K562 (cell line): ENCODE results near the gene FBXO11. TPM values are rescaled to one million over a fixed set of nuclear protein-coding genes. Genes with fewer than 3 reads are reported as not detected.

ENCODE experiments used
- ASH1L ChIP-seq: fragments of 450-650 bp; IDR thresholded peaks from 2 replicates; pipeline ENCODE4 v1.6.1; 2018; ENCODE audit warnings: borderline replicate concordance, mild to moderate bottlenecking, low read depth; ENCODE audit not compliant: partially characterized antibody
- BACH1 ChIP-seq: fragments of 200-800 bp; sonication (Bioruptor generic); IDR thresholded peaks from 2 replicates; pipeline ENCODE4 v1.6.1; 2016; ENCODE audit warnings: missing genetic modification characterization, missing compliant biosample characterization
- BRD9 ChIP-seq: fragments of 450-650 bp; IDR thresholded peaks from 2 replicates; pipeline ENCODE4 v1.6.1; 2018; ENCODE audit warnings: low read depth; ENCODE audit not compliant: partially characterized antibody
- CCNT2 ChIP-seq: IDR thresholded peaks from 2 replicates; pipeline ENCODE4 v1.6.1; 2011; ENCODE audit warnings: borderline replicate concordance, low read depth, mild to moderate bottlenecking, moderate library complexity, mixed read lengths, low read length; ENCODE audit not compliant: insufficient read length; ENCODE audit errors: extremely low read depth
- CEBPB ChIP-seq: fragments of 450-650 bp; IDR thresholded peaks from 2 replicates; pipeline ENCODE4 v1.6.1; 2016; ENCODE audit warnings: missing genetic modification characterization, missing compliant biosample characterization
- DIDO1 ChIP-seq: fragments of 450-650 bp; IDR thresholded peaks from 2 replicates; pipeline ENCODE4 v1.6.1; 2016; ENCODE audit warnings: low read depth, missing biosample characterization, missing genetic modification characterization
- GTF2E2 ChIP-seq: fragments of 200-800 bp; sonication (Bioruptor generic); IDR thresholded peaks from 2 replicates; pipeline ENCODE4 v1.6.1; 2016; ENCODE audit warnings: missing genetic modification characterization, missing compliant biosample characterization
- KAT2B ChIP-seq: IDR thresholded peaks from one replicate; pipeline ENCODE4 v1.6.1; 2012; ENCODE audit warnings: low read depth, mild to moderate bottlenecking, control low read depth, inconsistent platforms, low read length, moderate library complexity
- KAT8 ChIP-seq: fragments of 450-650 bp; IDR thresholded peaks from 2 replicates; pipeline ENCODE4 v1.6.1; 2016; ENCODE audit warnings: low read depth, mild to moderate bottlenecking
- MAZ ChIP-seq, 2 experiments: fragments of 450-650 bp in 1 of 2; sonication (generic) in 1 of 2; formaldehyde crosslinking; IDR thresholded peaks in 1 of 2; conservative IDR thresholded peaks in 1 of 2; 2 replicates each; pipeline versions ENCODE4 v1.4.0 to v1.5.0; 2020; ENCODE audit warnings: mild to moderate bottlenecking in 1 of 2, missing genetic modification reagents in 1 of 2
- NFATC3 ChIP-seq: fragments of 450-650 bp; IDR thresholded peaks from 2 replicates; pipeline ENCODE4 v1.6.1; 2017; ENCODE audit warnings: mild to moderate bottlenecking
- NFIC ChIP-seq: fragments of 450-650 bp; IDR thresholded peaks from 2 replicates; pipeline ENCODE4 v1.6.1; 2017; ENCODE audit warnings: mild to moderate bottlenecking, inconsistent platforms
- NR2C1 ChIP-seq, 2 experiments: fragments of 450-650 bp; IDR thresholded peaks; 2 replicates each; pipeline ENCODE4 v1.6.1; 2017; ENCODE audit warnings: mild to moderate bottlenecking in 2 of 2, antibody characterized with exemption in 1 of 2, inconsistent platforms in 1 of 2, missing compliant biosample characterization in 1 of 2, missing genetic modification characterization in 1 of 2
- RBFOX2 ChIP-seq: fragments of 200-400 bp; formaldehyde crosslinking; IDR thresholded peaks from 2 replicates; pipeline ENCODE4 v1.6.1; 2017; ENCODE audit warnings: low read depth, mild to moderate bottlenecking, low read length, moderate library complexity
- SP1 ChIP-seq: sonication (generic); formaldehyde crosslinking; IDR thresholded peaks from 2 replicates; pipeline ENCODE4 v1.8.1; 2022; ENCODE audit warnings: mild to moderate bottlenecking, missing genetic modification reagents
- STAT5A ChIP-seq: IDR thresholded peaks from 2 replicates; pipeline ENCODE4 v1.6.1; 2012; ENCODE audit warnings: low read length, inconsistent platforms, borderline replicate concordance
- TAF1 ChIP-seq: IDR thresholded peaks from 2 replicates; pipeline ENCODE4 v1.6.1; 2011; ENCODE audit warnings: mild to moderate bottlenecking, low read length, moderate library complexity; ENCODE audit not compliant: insufficient read depth, control insufficient read depth, severe bottlenecking; ENCODE audit errors: extremely low read depth
- ZNF239 ChIP-seq: fragments of 250-450 bp; sonication (Bioruptor Pico); IDR thresholded peaks from 2 replicates; pipeline ENCODE4 v1.4.0; 2020; ENCODE audit warnings: mild to moderate bottlenecking
- ZNF436 ChIP-seq: fragments of 250-450, 450-650 bp; sonication (Bioruptor Pico); formaldehyde crosslinking; IDR thresholded peaks from 2 replicates; pipeline ENCODE4 v1.7.0; 2020; ENCODE audit warnings: mild to moderate bottlenecking
- ZNF740 ChIP-seq, 3 experiments: fragments of 200-800 bp in 1 of 3; sonication (Bioruptor generic) in 1 of 3; sonication (generic) in 1 of 3; formaldehyde crosslinking in 1 of 3; IDR thresholded peaks; 2 replicates each; pipeline versions ENCODE4 v1.6.1 to v1.8.0; 2016 to 2022; ENCODE audit warnings: mild to moderate bottlenecking in 2 of 3, missing compliant biosample characterization in 2 of 3, missing genetic modification characterization in 2 of 3, missing genetic modification reagents in 1 of 3
- ZNF766 ChIP-seq: fragments of 200-800 bp; sonication (Bioruptor generic); conservative IDR thresholded peaks from 2 replicates; pipeline ENCODE4 v1.6.1; 2016; ENCODE audit warnings: missing genetic modification characterization, missing compliant biosample characterization
- polyA plus RNA-seq, 8 experiments: library from polyadenylated mRNA; depleted of rRNA in 4 of 8; stranded (reverse) in 5 of 8; unstranded in 3 of 8; fragments of >200 nt; fragmentation: Nextera tagmentation in 2 of 8; fragmentation: Illumina TruSeq in 1 of 8; extraction: Ambion mirVana in 2 of 8; extraction: Trizol in 1 of 8; gene quantifications; 2 replicates each; pipeline versions ENCODE4 v1.2.1 to v1.2.3, GENCODE V29; 2011 to 2014; ENCODE audit warnings: inconsistent platforms in 1 of 8, missing spikeins in 1 of 8
- total RNA-seq, 7 experiments: library from RNA; depleted of rRNA in 6 of 7; stranded (reverse); fragments of >200 nt in 6 of 7; fragmentation: Illumina TruSeq in 2 of 7; extraction: Trizol in 2 of 7; gene quantifications; 2 replicates each; pipeline versions ENCODE4 v1.2.1 to v1.2.3, GENCODE V29; 2011 to 2021; ENCODE audit warnings: low replicate concordance in 1 of 7

The FBXO11 gene
- total and polyA plus RNA-seq, 9 of the 15 experiments (the other 6 are each of a cell fraction or from before 2014, with no cell fraction given), result 8.8 to 44.5 (median 24.1) TPM

- no peak for TF ChIP-seq CCNT2
- TF ChIP-seq ZNF740 (CRISPR knock-in tag; IDR thresholded peaks at IDR 0.05), result no peak
- TF ChIP-seq ZNF740 (tag; IDR thresholded peaks at IDR 0.05), result 0 out of 4 replicates have a peak, but pooled peaks of 1 of the 2 experiments have one; percentile 29
- TF ChIP-seq GTF2E2 (tag), result no peak
- no peak for TF ChIP-seq ZNF766 (CRISPR knock-in tag)
- no peak for TF ChIP-seq NFIC
- TF ChIP-seq MAZ (CRISPR knock-in tag; conservative IDR thresholded peaks at IDR 0.05 in 1 of 2, IDR thresholded peaks at IDR 0.05 in 1 of 2), result no peak
- TF ChIP-seq NR2C1 (IDR thresholded peaks at IDR 0.05), result no peak
- no peak for TF ChIP-seq NR2C1 (tag; IDR thresholded peaks at IDR 0.05)
- no peak for TF ChIP-seq ZNF239
- TF ChIP-seq KAT2B, result no peak
- no peak for TF ChIP-seq NFATC3
- no peak for TF ChIP-seq BRD9
- no peak for TF ChIP-seq SP1 (CRISPR knock-in tag)
- no peak for TF ChIP-seq ASH1L
- no peak for TF ChIP-seq DIDO1
- no peak for TF ChIP-seq RBFOX2
- no peak for TF ChIP-seq BACH1
- peak; percentile 47; the same call in 1 of the 2 replicates for TF ChIP-seq CEBPB (tag)
- no peak for TF ChIP-seq TAF1
- TF ChIP-seq KAT8, result no peak
- 0 out of 2 replicates have a peak, but pooled peaks have one; percentile 24 for TF ChIP-seq ZNF436 (CRISPR knock-in tag)
- no peak for TF ChIP-seq STAT5A
These were observed 2.4 kb downstream of the FBXO11 start (continued) for GRCh38 chr2:47903781-47904490.
